Measurements from ENCODE around the gene RASGRP1. TPM values are rescaled to one million over a fixed set of nuclear protein-coding genes. Genes with fewer than 3 reads are reported as not detected.

RASGRP1 gene
- total RNA-seq, 4 donors from 2014 or later: 1.6 to 10.7 (median 3.8) TPM

DNA sequence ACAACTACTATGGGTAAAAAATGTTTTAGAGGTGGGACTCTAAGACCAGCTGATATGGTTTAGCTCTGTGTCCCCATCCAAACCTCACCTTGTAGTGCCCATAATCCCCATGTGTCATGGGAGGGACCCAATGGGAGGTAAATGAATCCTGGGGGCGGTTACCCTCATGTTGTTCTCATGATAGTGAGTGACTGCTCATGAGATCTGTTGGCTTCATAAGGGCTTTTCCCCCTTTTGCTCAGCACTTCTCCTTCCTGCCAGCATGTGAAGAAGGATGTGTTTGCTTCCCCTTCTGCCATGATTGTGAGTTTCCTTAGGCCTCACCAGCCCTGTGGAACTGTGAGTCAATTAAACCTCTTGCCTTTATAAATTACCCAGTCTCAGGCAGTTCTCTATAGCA is 65.0 kb downstream of the RASGRP1 start:
- Histone ChIP-seq H3K9me3 (no peaks in the 10 kb centered on the region), H3K4me3 (no peak overlapping the region), H3K27ac (no peak overlapping the region), H3K36me3 (peaks cover 0 to 3% (median 0%) of the 10 kb centered on the region in 3 donors), H3K4me1 (no peaks in the 10 kb centered on the region), H3K27me3 (no peaks in the 10 kb centered on the region)
- TF ChIP-seq, protein P1, sequence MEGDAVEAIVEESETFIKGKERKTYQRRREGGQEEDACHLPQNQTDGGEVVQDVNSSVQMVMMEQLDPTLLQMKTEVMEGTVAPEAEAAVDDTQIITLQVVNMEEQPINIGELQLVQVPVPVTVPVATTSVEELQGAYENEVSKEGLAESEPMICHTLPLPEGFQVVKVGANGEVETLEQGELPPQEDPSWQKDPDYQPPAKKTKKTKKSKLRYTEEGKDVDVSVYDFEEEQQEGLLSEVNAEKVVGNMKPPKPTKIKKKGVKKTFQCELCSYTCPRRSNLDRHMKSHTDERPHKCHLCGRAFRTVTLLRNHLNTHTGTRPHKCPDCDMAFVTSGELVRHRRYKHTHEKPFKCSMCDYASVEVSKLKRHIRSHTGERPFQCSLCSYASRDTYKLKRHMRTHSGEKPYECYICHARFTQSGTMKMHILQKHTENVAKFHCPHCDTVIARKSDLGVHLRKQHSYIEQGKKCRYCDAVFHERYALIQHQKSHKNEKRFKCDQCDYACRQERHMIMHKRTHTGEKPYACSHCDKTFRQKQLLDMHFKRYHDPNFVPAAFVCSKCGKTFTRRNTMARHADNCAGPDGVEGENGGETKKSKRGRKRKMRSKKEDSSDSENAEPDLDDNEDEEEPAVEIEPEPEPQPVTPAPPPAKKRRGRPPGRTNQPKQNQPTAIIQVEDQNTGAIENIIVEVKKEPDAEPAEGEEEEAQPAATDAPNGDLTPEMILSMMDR (IDR thresholded peaks at IDR 0.05): no peak
- no peak for TF ChIP-seq POLR2A (IDR thresholded peaks at IDR 0.05)
- DNase-seq: no peak

- Histone ChIP-seq H3K27ac (no peak overlapping the region), H3K4me3 (no peak overlapping the region), H3K4me1 (no peaks in the 10 kb centered on the region), H3K9me3 (no peaks in the 10 kb centered on the region), H3K36me3 (peaks cover 0 to 5% (median 0%) of the 10 kb centered on the region in 3 donors), H3K27me3 (no peaks in the 10 kb centered on the region)
- DNase-seq: no peak
- TF ChIP-seq, protein P1 (IDR thresholded peaks at IDR 0.05): no peak
- no peak for TF ChIP-seq POLR2A (IDR thresholded peaks at IDR 0.05)
Observed at GRCh38 chr15:38496151-38496550, 68.5 kb downstream of the RASGRP1 start.

DNA sequence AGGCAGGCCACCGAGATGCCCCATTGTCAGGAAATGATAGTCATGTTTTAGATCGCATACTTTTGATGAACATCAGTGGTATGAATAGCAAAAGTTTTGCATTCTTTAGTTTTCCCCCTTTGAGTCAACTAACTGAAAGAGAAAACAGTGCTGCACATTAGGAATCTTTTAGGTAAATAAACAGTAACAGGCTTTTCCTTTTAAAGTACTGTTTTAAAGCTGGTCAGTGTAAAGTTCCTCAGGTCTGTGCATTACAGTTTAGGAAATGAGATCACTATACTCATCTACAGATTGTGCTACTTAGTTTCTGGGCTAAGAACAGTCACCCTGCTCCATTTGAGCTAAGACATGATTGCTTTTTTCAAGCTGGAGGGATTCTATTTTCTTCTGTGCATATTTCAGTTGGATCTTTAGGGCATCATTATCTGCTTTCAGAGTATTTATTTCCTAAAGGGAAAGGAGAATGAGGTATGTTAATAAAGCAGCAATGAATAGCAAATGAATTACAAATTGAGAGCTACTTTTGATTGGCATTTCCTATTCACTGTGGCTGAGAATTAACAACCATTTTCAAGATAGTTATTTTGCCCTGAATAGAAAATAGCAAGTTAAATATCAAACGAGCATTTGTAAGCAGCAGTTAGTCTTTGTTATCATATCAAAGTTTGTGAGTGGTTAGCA is 74.2 kb downstream of the RASGRP1 start:
- Histone ChIP-seq H3K4me3 (no peak overlapping the region), H3K9me3 (no peaks in the 10 kb centered on the region), H3K36me3 (peaks cover 0 to 5% (median 0%) of the 10 kb centered on the region in 3 donors), H3K4me1 (no peaks in the 10 kb centered on the region), H3K27ac (no peak overlapping the region), H3K27me3 (no peaks in the 10 kb centered on the region)
- DNase-seq: no peak
- TF ChIP-seq POLR2A (IDR thresholded peaks at IDR 0.05): no peak
- TF ChIP-seq, protein P1 (IDR thresholded peaks at IDR 0.05): no peak

- Histone ChIP-seq H3K27me3 (no peaks in the 10 kb centered on the region), H3K36me3 (no peaks in the 10 kb centered on the region), H3K4me1 (no peaks in the 10 kb centered on the region), H3K27ac (no peak overlapping the region), H3K9me3 (no peaks in the 10 kb centered on the region), H3K4me3 (no peak overlapping the region)
- no peak for TF ChIP-seq POLR2A (IDR thresholded peaks at IDR 0.05)
- TF ChIP-seq, protein P1 (IDR thresholded peaks at IDR 0.05): no peak
- no peak for DNase-seq
Observed at GRCh38 chr15:38487378-38487777, 77.2 kb downstream of the RASGRP1 start.

DNA sequence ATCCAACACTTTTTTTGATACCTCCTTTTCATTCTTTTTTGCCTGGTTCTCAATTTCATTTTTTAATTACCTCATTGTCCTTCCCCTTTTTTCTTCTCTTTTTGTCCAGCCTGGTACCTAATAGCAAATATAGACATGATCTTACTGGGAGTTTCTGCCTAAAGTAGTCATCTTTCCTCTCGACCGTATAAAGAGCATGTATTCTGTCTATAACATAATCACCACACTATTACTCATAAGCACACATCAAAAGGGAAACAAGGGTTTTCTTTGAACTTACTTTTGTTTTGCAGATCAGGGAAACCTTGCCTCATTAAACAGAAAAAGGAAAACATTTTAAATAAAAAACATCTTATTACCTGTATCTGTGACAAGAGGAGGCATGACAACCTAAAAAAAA is 77.7 kb downstream of the RASGRP1 start:
- Histone ChIP-seq H3K27me3 (no peaks in the 10 kb centered on the region), H3K36me3 (peaks cover 0 to 1% (median 0%) of the 10 kb centered on the region in 3 donors), H3K27ac (no peak overlapping the region), H3K4me3 (no peak overlapping the region), H3K4me1 (no peaks in the 10 kb centered on the region), H3K9me3 (no peaks in the 10 kb centered on the region)
- TF ChIP-seq, protein P1 (IDR thresholded peaks at IDR 0.05): no peak
- no peak for TF ChIP-seq POLR2A (IDR thresholded peaks at IDR 0.05)
- DNase-seq: no peak
